SU-DHL-6 (cell line): ENCODE measurements around the gene C7orf57.

Experiments used
- H2AFZ ChIP-seq: fragments of 200-600 bp; sonication (generic); 2 replicates; pipeline ENCODE4 v1.6.1; 2014; ENCODE audit warnings: low read depth, mild to moderate bottlenecking, moderate library complexity, mixed read lengths, antibody characterized with exemption, low read length; ENCODE audit not compliant: severe bottlenecking
- H3F3A ChIP-seq: fragments of 200-600 bp; shearing (Covaris generic); 2 replicates; pipeline ENCODE4 v1.6.0; 2016; ENCODE audit warnings: antibody characterized with exemption, mild to moderate bottlenecking; ENCODE audit not compliant: insufficient read depth
- H3K27ac ChIP-seq: fragments of 200-600 bp; sonication (generic); 2 replicates; pipeline ENCODE4 v1.5.1; 2016; ENCODE audit warnings: low read depth, mild to moderate bottlenecking, low read length, moderate library complexity, mixed read lengths
- H3K27me3 ChIP-seq: fragments of 200-600 bp; sonication (generic), shearing (Covaris generic); 2 replicates; pipeline ENCODE4 v1.6.0; 2014; ENCODE audit warnings: mild to moderate bottlenecking, low read length
- H3K36me3 ChIP-seq: fragments of 200-600 bp; sonication (generic); 2 replicates; pipeline ENCODE4 v1.6.1; 2014; ENCODE audit warnings: mild to moderate bottlenecking, low read length, mixed read lengths
- H3K4me2 ChIP-seq: fragments of 300-600, 200-600 bp; shearing (Covaris generic), sonication (generic); 2 replicates; pipeline ENCODE4 v1.6.0; 2014; ENCODE audit warnings: low read length, low read depth, mild to moderate bottlenecking; ENCODE audit not compliant: poor library complexity, severe bottlenecking
- H3K4me3 ChIP-seq: fragments of 200-600 bp; sonication (generic); 2 replicates; pipeline ENCODE4 v1.5.1; 2014; ENCODE audit warnings: antibody characterized with exemption, low read length, mild to moderate bottlenecking, mixed read lengths; ENCODE audit not compliant: insufficient read depth, poor library complexity, severe bottlenecking
- H3K79me2 ChIP-seq: fragments of 200-600 bp; sonication (generic); 2 replicates; pipeline ENCODE4 v1.6.1; 2014; ENCODE audit warnings: mild to moderate bottlenecking, low read length, moderate library complexity; ENCODE audit not compliant: insufficient read depth
- H3K9ac ChIP-seq: fragments of 200-600 bp; sonication (generic); 2 replicates; pipeline ENCODE4 v1.7.0; 2014; ENCODE audit warnings: mild to moderate bottlenecking, low read length
- H3K9me2 ChIP-seq: fragments of 200-600 bp; sonication (generic); replicated peaks from 2 replicates; pipeline ENCODE4 v1.6.1; 2014; ENCODE audit warnings: low read length; ENCODE audit not compliant: insufficient read depth
- H3K9me3 ChIP-seq: fragments of 200-600 bp; sonication (generic); 2 replicates; pipeline ENCODE4 v1.6.1; 2014; ENCODE audit warnings: low read length, mixed read lengths; ENCODE audit not compliant: insufficient read depth
- H4K20me1 ChIP-seq: fragments of 200-600 bp; sonication (generic); 2 replicates; pipeline ENCODE4 v1.6.1; 2014; ENCODE audit warnings: low read depth, mild to moderate bottlenecking, antibody characterized with exemption, low read length, moderate library complexity, mixed read lengths
- EZH2phosphoT487 ChIP-seq: fragments of 200-600 bp; sonication (generic), shearing (Covaris generic); conservative IDR thresholded peaks from 2 replicates; pipeline ENCODE4 v1.6.1; 2018; ENCODE audit warnings: mild to moderate bottlenecking, antibody characterized with exemption, low read length, moderate library complexity, mixed read lengths
- TF ChIP-seq, protein P1 (sequence below): fragments of 200-600 bp; sonication (generic); IDR thresholded peaks from one replicate; pipeline ENCODE4 v1.5.1; 2017; ENCODE audit warnings: antibody characterized with exemption, mild to moderate bottlenecking, low read length, moderate library complexity; ENCODE audit not compliant: insufficient read depth, poor library complexity, severe bottlenecking

The C7orf57 gene

GRCh38 chr7:48031111-48031510, 4.2 kb upstream of the C7orf57 start:
- no peak overlapping the region for H3K4me2 ChIP-seq
- no peaks in the 10 kb centered on the region for H3K9me3 ChIP-seq
- H3K36me3 ChIP-seq, result no peaks in the 10 kb centered on the region
- H3K9me2 ChIP-seq, result no peaks in the 10 kb centered on the region
- H3F3A ChIP-seq, result no peaks in the 10 kb centered on the region
- H3K27ac ChIP-seq, result no peak overlapping the region
- no peaks in the 10 kb centered on the region for H3K79me2 ChIP-seq
- no peaks in the 10 kb centered on the region for H4K20me1 ChIP-seq
- TF ChIP-seq EZH2phosphoT487, result no peak
- TF ChIP-seq, protein P1, sequence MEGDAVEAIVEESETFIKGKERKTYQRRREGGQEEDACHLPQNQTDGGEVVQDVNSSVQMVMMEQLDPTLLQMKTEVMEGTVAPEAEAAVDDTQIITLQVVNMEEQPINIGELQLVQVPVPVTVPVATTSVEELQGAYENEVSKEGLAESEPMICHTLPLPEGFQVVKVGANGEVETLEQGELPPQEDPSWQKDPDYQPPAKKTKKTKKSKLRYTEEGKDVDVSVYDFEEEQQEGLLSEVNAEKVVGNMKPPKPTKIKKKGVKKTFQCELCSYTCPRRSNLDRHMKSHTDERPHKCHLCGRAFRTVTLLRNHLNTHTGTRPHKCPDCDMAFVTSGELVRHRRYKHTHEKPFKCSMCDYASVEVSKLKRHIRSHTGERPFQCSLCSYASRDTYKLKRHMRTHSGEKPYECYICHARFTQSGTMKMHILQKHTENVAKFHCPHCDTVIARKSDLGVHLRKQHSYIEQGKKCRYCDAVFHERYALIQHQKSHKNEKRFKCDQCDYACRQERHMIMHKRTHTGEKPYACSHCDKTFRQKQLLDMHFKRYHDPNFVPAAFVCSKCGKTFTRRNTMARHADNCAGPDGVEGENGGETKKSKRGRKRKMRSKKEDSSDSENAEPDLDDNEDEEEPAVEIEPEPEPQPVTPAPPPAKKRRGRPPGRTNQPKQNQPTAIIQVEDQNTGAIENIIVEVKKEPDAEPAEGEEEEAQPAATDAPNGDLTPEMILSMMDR, result no peak
- no peak overlapping the region for H3K4me3 ChIP-seq
- no peak overlapping the region for H2AFZ ChIP-seq
- H3K27me3 ChIP-seq, result no peaks in the 10 kb centered on the region
- H3K9ac ChIP-seq, result no peak overlapping the region

- Histone ChIP-seq H3K9me2 (no peaks in the 10 kb centered on the region), H4K20me1 (no peaks in the 10 kb centered on the region), H3K27ac (no peak overlapping the region), H3F3A (no peaks in the 10 kb centered on the region), H3K4me2 (no peak overlapping the region), H3K79me2 (no peaks in the 10 kb centered on the region), H3K9ac (no peak overlapping the region), H2AFZ (no peak overlapping the region), H3K4me3 (no peak overlapping the region), H3K36me3 (no peaks in the 10 kb centered on the region), H3K27me3 (no peaks in the 10 kb centered on the region), H3K9me3 (no peaks in the 10 kb centered on the region)
- TF ChIP-seq, protein P1, result no peak
- TF ChIP-seq EZH2phosphoT487, result no peak
Observed at GRCh38 chr7:48033922-48034321, 1.4 kb upstream of the C7orf57 start.

- Histone ChIP-seq H3K27ac (no peak overlapping the region), H3K27me3 (no peaks in the 10 kb centered on the region), H3K36me3 (no peaks in the 10 kb centered on the region), H3K9ac (no peak overlapping the region), H3K9me3 (no peaks in the 10 kb centered on the region), H3K9me2 (no peaks in the 10 kb centered on the region), H2AFZ (no peak overlapping the region), H3K4me3 (no peak overlapping the region), H3F3A (no peaks in the 10 kb centered on the region), H4K20me1 (no peaks in the 10 kb centered on the region), H3K4me2 (no peak overlapping the region), H3K79me2 (no peaks in the 10 kb centered on the region)
- no peak for TF ChIP-seq EZH2phosphoT487
- TF ChIP-seq, protein P1, result no peak
Observed at GRCh38 chr7:48035967-48036478, 680 bp downstream of the C7orf57 start.
